Measurements from ENCODE around the gene PITPNC1.
"Not testable (repeated sequence)": the region's sequence is repeated elsewhere in the genome, so short reads cannot be mapped to it uniquely, and the experiment has no call there.

- TF ChIP-seq POLR2A, CTCF (IDR thresholded peaks at IDR 0.05): not testable (repeated sequence)
These were observed 45.5 kb upstream of the PITPNC1 start for GRCh38 chr17:67331381-67332161.

All from upper lobe of left lung (tissue), 4 donors.